ENCODE measurements around the gene CCDC126.
"Not testable (repeated sequence)": the region's sequence is repeated elsewhere in the genome, so short reads cannot be mapped to it uniquely, and the experiment has no call there.

Gene CCDC126

DNA sequence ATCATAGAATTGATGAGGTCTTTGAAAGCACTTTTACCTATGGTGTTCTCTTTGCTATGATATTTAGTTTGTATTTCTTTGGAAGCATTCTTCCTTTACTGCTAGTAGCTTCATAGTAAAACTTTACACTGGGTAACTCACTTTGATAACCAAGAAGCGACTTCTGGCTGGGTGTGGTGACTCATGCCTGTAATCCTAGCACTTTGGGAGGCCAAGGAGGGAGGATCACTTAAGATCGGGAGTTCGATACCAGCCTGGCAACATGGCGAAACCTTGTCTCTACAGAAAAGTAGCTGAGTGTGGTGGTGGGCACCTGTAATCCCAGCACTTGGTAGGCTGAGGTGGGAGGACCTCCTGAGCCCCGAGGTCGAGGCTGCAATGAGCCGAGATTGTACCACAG, 36.2 kb downstream of the CCDC126 start:
- no peak for DNase-seq

- DNase-seq = no peak
Measured at GRCh38 chr7:23645822-23646221, 48.6 kb downstream of the CCDC126 start.

- DNase-seq = no peak
Measured at GRCh38 chr7:23653942-23654341, 56.8 kb downstream of the CCDC126 start.

- DNase-seq = no peak
Measured at GRCh38 chr7:23654508-23654907, 57.3 kb downstream of the CCDC126 start.

- no peak for DNase-seq
Measured at GRCh38 chr7:23655433-23655832, 58.3 kb downstream of the CCDC126 start.

GRCh38 chr7:23658831-23659427, 61.7 kb downstream of the CCDC126 start:
- no peak for DNase-seq

- no peak for DNase-seq
Measured at GRCh38 chr7:23661385-23661784, 64.2 kb downstream of the CCDC126 start.

GRCh38 chr7:23662124-23662983, 65.2 kb downstream of the CCDC126 start:
- DNase-seq = no peak

DNA sequence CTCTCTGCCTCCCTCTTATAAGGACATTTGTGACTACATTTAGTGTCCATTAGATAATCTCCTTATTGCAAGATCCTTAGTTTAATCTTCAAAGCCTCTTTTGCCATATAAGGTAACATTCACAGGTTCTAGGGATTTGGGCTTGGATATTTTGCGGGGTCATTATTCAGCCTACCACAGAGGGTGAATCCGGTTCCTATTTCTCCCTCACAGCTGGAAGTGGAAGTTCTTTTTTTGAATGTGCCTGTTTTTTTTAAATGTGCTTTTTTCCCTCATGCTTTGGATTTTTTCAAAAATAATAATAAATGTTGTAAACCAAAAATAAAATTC, 65.8 kb downstream of the CCDC126 start:
- DNase-seq = no peak

- no peak for DNase-seq
Measured at GRCh38 chr7:23664122-23664521, 66.9 kb downstream of the CCDC126 start.

DNA sequence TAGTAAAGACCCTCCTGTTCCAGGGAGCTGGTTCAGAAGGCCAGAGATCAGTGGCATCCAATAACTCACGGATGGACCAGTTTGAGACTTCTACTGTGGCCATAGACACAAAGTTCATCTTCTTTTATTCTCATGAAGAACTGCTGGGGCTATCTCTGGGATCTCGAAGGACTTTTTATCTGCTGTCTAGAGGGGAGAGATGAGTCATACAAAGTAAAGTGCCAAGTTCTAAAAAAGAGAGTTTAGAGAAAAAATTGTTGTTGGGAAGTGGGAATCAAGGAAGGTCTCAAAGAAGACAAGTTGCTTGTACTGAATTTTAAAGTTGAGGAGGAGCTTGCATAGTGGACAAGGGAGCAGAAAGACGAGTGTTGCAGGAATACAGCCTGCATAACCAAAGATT, 74.9 kb downstream of the CCDC126 start:
- DNase-seq = no peak

- DNase-seq = peak; percentile 77
Measured at GRCh38 chr7:23679898-23680413, 82.8 kb downstream of the CCDC126 start, which contains the start of gene FAM221A. TSS of gene FAM221A (plus strand) at chr7:23680199. CDS start at chr7:23680219, 20 bp downstream.

- DNase-seq = peak; percentile 22
Measured at GRCh38 chr7:23680414-23681405, 83.5 kb downstream of the CCDC126 start.

GRCh38 chr7:23684041-23684440, 86.9 kb downstream of the CCDC126 start:
- not testable (repeated sequence) for DNase-seq

- no peak for DNase-seq
Measured at GRCh38 chr7:23685731-23686130, 88.5 kb downstream of the CCDC126 start.

- DNase-seq = no peak
Measured at GRCh38 chr7:23687011-23687410, 89.8 kb downstream of the CCDC126 start.

- no peak for DNase-seq
Measured at GRCh38 chr7:23689165-23689564, 92.0 kb downstream of the CCDC126 start.

GRCh38 chr7:23691320-23691719, 94.1 kb downstream of the CCDC126 start:
- no peak for DNase-seq

GRCh38 chr7:23693224-23693623, 96.0 kb downstream of the CCDC126 start:
- DNase-seq = no peak

All from CD4-positive, alpha-beta T cell treated with Interferon gamma for 1 hour (primary cell).